ENCODE results near the gene SH3BP1. TPM values are rescaled to one million over a fixed set of nuclear protein-coding genes. Genes with fewer than 3 reads are reported as not detected.

Gene SH3BP1
- total RNA-seq, 1 donor: 4.7 TPM

GRCh38 chr22:37681001-37681424 lies 41.5 kb downstream of the SH3BP1 start:
- peak overlapping the region; percentile 20 for H3K27ac ChIP-seq (ENCODE audit: low read depth, low read length)
- no peaks in the 10 kb centered on the region for H3K27me3 ChIP-seq (ENCODE audit: insufficient read depth, low read length)
- H3K4me1 ChIP-seq (ENCODE audit: insufficient read depth, low read length): peaks cover 16% of the 10 kb centered on the region
- peak; percentile 85 for DNase-seq (ENCODE audit: insufficient read length, low spot score, missing footprints)
- peaks cover 38% of the 10 kb centered on the region for H4K20me1 ChIP-seq (ENCODE audit: insufficient read depth, low read length)
- peaks cover 22% of the 10 kb centered on the region for H3K79me2 ChIP-seq (ENCODE audit: insufficient read depth, low read length)
- H3K9me3 ChIP-seq (ENCODE audit: low read depth, low read length): no peaks in the 10 kb centered on the region
- no peak overlapping the region for H2AFZ ChIP-seq (ENCODE audit: low read length)
- TF ChIP-seq CTCF (IDR thresholded peaks at IDR 0.05; ENCODE audit: extremely low read depth, low read depth, low read length): no peak
- no peak overlapping the region for H3K4me3 ChIP-seq (ENCODE audit: insufficient read depth, low read length)
- peaks cover 26% of the 10 kb centered on the region for H3K36me3 ChIP-seq (ENCODE audit: insufficient read depth, low read length)
- no peak overlapping the region for H3K4me2 ChIP-seq (ENCODE audit: insufficient read depth, low read length)

DNA sequence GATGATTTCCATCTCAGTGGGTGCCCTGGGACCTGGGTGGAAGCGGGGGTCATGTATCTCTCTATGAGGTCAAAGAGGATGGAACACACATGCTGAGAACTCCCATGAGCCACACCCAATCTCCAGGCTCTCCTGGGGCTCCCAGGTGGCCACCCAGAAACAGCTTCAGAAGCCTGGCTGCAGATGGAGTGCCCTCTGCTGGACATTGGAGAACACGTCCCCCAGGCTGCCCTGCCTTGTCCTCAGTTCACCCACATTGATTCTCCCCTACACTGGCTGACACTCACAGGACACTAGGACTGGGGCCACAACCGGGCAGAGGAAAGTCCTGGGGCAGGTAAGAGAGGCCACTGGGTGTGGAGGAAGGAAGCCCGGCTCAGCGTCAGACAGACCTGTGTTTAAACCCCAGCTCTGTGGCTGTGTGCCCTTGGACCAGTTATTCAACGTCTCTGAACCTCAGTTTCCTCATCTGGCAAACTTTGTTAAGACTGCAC lies 42.1 kb downstream of the SH3BP1 start:
- Histone ChIP-seq H3K4me1 (ENCODE audit: insufficient read depth, low read length) (peaks cover 16% of the 10 kb centered on the region), H3K79me2 (ENCODE audit: insufficient read depth, low read length) (peaks cover 20% of the 10 kb centered on the region), H3K4me3 (ENCODE audit: insufficient read depth, low read length) (no peak overlapping the region), H3K27me3 (ENCODE audit: insufficient read depth, low read length) (no peaks in the 10 kb centered on the region), H3K9me3 (ENCODE audit: low read depth, low read length) (no peaks in the 10 kb centered on the region), H3K27ac (ENCODE audit: low read depth, low read length) (peak overlapping the region; percentile 17), H4K20me1 (ENCODE audit: insufficient read depth, low read length) (peaks cover 34% of the 10 kb centered on the region), H2AFZ (ENCODE audit: low read length) (no peak overlapping the region), H3K4me2 (ENCODE audit: insufficient read depth, low read length) (no peak overlapping the region), H3K36me3 (ENCODE audit: insufficient read depth, low read length) (peaks cover 26% of the 10 kb centered on the region)
- TF ChIP-seq CTCF (IDR thresholded peaks at IDR 0.05; ENCODE audit: extremely low read depth, low read depth, low read length): peak; percentile 92
- DNase-seq (ENCODE audit: insufficient read length, low spot score, missing footprints): peak; percentile 95

DNA sequence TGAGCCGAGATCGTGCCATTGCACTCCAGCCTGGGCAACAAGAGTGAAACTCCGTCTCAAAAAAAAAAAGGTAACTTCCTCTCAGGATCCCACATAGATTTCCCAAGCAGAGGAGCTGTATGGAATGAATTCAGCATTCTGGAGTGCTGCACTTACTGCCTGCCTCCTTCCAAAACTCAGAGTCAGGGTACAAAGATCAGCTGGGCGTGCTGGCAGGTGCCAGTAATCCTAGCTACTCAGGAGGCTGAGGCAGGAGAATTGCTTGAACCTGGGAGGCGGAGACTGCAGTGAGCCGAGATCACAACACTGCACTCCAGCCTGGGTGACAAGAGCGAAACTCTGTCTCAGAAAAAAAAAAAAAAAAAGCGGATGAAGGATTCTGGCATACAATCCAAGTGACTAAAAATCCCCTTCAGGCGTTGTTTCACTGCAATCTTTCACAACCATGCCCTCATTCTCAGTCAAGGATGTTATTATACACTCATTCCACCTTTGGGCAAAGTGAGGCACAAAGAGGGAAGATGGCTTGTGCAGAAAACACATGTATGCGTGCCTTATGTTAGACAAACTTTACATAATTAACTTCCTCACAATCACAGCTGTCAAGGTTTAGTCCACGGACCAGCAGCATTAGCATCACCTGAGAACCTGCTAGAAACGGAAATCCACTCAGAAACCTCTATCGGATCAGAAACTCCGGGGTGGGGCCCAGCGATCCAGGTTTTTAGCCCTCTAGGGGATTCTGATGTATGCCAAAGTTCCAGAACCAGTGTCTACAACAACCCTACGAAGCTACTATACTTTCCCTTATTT lies 45.5 kb downstream of the SH3BP1 start:
- peaks cover 16% of the 10 kb centered on the region for H4K20me1 ChIP-seq (ENCODE audit: insufficient read depth, low read length)

More for the DNA sequence above, 45.5 kb downstream of the SH3BP1 start:
- TF ChIP-seq CTCF (IDR thresholded peaks at IDR 0.05; ENCODE audit: extremely low read depth, low read depth, low read length): no peak
- H3K79me2 ChIP-seq (ENCODE audit: insufficient read depth, low read length): peaks cover 26% of the 10 kb centered on the region
- peaks cover 10% of the 10 kb centered on the region for H3K4me1 ChIP-seq (ENCODE audit: insufficient read depth, low read length)
- H3K27me3 ChIP-seq (ENCODE audit: insufficient read depth, low read length): no peaks in the 10 kb centered on the region
- no peak overlapping the region for H3K4me2 ChIP-seq (ENCODE audit: insufficient read depth, low read length)
- no peak overlapping the region for H3K4me3 ChIP-seq (ENCODE audit: insufficient read depth, low read length)
- H3K9me3 ChIP-seq (ENCODE audit: low read depth, low read length): no peaks in the 10 kb centered on the region
- H3K36me3 ChIP-seq (ENCODE audit: insufficient read depth, low read length): peaks cover 13% of the 10 kb centered on the region
- no peak for DNase-seq (ENCODE audit: insufficient read length, low spot score, missing footprints)
- no peak overlapping the region for H2AFZ ChIP-seq (ENCODE audit: low read length)
- no peak overlapping the region for H3K27ac ChIP-seq (ENCODE audit: low read depth, low read length)
